Measurements from ENCODE around the gene TDRKH. TPM values are rescaled to one million over a fixed set of nuclear protein-coding genes. Genes with fewer than 3 reads are reported as not detected.

Gene TDRKH
- total RNA-seq, 4 donors from 2014 or later = 5.9 to 10.5 (median 8.3) TPM

DNA sequence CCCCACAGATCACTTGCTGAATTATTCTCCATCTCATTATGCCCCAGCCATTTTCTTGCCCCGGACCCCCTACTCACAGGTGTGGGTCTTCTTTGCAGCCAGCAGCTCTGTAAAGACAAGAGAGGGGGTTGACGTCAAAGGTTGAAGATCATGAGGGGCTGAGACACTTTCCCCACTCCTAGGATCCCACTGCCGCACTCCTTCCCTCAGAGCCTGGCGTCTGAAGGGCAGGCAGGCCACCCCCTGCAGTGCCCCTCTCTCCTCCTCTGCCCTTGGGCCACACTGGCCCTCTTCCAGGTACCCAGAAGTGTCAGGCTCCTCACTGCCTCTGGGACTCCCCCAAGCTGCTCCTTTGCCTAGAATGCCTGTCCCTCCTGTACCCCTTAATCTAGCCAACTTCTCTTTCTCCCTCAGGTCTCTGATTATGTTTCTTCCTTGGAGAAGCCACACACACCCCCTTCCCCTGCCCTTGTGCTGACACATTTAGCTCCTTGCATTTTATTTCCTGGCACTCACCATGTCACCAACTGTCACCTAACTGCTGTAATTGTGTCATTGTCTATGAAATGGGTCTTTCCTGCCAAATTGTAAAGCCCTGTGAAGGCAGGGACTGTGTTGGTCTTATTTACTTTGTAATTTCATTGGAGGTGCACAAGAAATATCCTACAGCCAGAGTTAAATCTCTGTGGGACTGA lies 39.2 kb upstream of the TDRKH start:
- TF ChIP-seq, protein P1, sequence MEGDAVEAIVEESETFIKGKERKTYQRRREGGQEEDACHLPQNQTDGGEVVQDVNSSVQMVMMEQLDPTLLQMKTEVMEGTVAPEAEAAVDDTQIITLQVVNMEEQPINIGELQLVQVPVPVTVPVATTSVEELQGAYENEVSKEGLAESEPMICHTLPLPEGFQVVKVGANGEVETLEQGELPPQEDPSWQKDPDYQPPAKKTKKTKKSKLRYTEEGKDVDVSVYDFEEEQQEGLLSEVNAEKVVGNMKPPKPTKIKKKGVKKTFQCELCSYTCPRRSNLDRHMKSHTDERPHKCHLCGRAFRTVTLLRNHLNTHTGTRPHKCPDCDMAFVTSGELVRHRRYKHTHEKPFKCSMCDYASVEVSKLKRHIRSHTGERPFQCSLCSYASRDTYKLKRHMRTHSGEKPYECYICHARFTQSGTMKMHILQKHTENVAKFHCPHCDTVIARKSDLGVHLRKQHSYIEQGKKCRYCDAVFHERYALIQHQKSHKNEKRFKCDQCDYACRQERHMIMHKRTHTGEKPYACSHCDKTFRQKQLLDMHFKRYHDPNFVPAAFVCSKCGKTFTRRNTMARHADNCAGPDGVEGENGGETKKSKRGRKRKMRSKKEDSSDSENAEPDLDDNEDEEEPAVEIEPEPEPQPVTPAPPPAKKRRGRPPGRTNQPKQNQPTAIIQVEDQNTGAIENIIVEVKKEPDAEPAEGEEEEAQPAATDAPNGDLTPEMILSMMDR (IDR thresholded peaks at IDR 0.05; ENCODE audit: low read depth) = no peak

DNA sequence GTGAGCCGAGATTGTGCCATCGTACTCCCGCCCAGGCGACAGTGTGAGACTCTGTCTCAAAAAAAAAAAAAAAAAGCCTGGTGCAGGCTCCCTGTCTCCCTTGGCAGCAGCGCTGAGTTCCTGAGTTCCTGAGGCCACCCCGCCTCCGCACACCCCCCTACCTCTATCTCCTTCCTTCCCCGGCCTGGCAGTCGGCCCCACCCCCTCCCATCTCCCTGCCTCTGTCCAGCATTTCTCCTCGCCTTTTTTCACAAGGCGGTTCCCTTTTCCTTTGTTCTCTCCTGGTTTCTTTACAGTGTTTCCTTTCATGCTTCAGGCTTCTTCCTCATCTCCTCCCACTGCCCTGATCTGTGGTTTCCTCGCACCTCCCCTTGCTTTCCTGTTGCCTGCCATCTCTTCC lies 38.6 kb upstream of the TDRKH start:
- TF ChIP-seq, protein P1 (IDR thresholded peaks at IDR 0.05; ENCODE audit: low read depth) = no peak

DNA sequence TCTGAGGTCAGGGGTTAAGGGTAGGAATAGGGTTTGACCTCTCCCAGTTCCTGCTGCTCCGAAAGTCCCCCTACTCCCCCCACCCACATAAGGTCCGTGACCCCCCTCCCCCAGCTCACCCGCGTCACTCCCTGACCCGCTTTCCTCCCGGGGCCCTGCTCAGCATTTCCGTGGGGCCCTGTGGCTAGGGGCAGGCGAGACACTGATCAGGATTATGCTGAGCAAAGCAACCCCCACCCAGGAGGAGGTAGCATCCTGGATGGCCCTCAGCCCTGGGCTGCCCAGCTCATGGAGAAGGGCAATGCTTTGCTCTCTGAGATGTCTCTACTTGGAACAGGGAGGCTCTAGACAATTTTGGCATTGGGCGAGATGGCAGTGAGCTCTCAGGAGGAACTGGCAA lies 37.6 kb upstream of the TDRKH start:
- TF ChIP-seq, protein P1 (IDR thresholded peaks at IDR 0.05; ENCODE audit: low read depth) = no peak

DNA sequence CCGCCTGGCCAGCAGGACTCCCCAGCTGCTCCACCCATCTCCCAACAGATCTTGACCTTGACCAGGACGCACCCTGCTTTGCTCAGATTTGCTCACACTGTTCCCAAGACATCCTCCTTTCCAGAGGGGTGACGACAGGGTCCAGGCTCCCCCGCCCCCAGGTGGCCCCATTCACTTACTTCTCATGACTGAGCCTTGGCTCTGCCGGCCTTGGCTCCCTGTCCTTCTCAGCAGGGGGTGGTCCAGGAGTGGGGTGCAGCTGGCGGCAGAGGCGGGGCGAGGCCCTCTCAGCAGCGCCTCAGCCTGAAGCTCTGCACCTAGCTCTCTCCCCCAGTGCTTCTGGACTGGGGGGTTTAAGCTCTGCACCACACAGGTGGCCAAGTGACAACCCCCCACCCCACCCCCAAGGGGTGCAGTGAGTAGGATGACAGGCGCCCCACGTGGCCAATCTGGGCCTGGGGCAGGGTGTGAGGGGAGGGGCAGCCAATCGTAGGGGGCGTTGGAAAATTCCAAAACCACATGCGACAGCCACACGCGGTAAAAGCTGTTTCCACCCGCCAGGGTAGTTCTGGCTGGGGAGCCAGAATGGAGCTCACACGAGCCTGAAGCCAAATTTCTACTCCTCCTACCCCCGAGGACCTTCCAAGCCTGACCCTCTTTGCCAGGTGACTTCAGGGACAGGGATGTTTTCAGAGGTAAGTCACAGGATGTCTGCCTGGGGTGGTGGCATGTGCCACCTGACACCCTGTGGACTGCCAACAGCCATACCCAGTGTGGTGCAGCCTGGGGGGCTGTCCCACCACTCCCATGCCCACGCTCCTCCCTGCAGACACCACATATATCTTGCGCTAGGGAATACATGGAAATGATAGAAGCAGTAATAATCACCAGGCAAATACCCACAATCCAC lies 35.7 kb upstream of the TDRKH start:
- TF ChIP-seq, protein P1 (IDR thresholded peaks at IDR 0.05; ENCODE audit: low read depth) = no peak

DNA sequence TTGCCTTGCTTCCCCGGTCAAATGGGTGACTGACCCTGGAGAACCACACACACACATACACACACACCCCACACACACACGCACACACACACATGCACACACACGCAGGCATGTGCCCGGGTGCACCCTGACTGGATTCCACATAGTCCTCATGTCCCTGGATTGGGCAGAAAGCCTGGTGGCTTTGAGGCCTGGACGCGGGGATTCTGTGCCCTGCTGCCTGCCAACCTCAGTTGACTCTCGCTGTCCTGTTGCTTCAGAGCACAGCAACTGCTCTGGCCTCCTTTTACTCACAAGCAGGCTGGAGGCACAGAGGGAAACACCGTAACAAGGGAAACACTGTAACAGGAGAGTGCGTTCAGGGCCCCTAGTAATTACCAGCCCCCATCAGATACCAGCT lies 34.9 kb upstream of the TDRKH start:
- TF ChIP-seq, protein P1 (IDR thresholded peaks at IDR 0.05; ENCODE audit: low read depth) = no peak

DNA sequence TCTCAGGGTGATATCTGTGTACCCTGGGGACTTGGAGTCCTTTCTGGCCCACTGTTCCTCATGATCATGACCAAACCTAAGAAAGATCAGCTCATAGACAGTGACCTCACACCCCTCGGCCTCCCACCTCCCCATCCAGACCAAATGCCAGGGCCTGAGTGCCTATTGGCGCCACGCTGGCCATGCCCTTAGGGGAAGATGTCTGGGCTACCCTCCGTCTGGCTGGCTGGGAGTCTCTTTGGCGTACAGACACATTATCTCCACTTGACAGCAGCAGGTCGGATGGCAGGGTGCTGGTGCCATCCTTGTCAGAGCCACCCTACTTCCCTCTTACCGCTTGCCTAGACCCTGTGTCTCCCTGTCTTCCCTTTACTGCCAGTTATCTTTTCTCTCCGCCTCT lies 32.9 kb upstream of the TDRKH start:
- TF ChIP-seq, protein P1 (IDR thresholded peaks at IDR 0.05; ENCODE audit: low read depth) = no peak

DNA sequence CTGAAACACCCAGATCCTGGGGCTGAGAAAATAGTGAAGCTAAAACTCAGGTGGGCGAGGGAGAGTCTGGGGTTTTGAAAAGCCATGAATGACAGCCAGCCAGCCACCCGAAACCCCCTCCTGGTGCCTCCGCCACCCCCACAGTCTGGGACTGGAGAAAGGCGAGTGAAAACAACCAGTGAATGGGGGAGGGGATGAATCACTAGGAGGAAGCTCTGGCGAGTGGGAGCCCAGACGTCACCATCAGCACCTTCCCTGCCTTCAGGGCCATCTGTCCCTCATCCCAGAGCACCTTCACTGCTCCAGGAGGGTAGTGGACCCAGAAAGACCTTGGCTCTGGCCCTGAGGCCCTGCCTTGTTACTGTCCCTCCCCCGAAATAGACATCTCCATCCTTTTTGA lies 32.1 kb upstream of the TDRKH start:
- TF ChIP-seq, protein P1 (IDR thresholded peaks at IDR 0.05; ENCODE audit: low read depth) = no peak

Data from subcutaneous adipose tissue (tissue), 4 donors.